HG02759 (cell line): ENCODE measurements around the gene PRSS38.

ENCODE experiments used
- ATAC-seq: cut with Tn5 transposase; IDR thresholded peaks from one replicate; pipeline ENCODE4 v1.9.1; 2021; ENCODE audit warnings: mild to moderate bottlenecking, moderate library complexity; ENCODE audit not compliant: unreplicated experiment

PRSS38 gene

GRCh38 chr1:227883641-227884301 is 68.3 kb downstream of the PRSS38 start:
- no peak for ATAC-seq

DNA sequence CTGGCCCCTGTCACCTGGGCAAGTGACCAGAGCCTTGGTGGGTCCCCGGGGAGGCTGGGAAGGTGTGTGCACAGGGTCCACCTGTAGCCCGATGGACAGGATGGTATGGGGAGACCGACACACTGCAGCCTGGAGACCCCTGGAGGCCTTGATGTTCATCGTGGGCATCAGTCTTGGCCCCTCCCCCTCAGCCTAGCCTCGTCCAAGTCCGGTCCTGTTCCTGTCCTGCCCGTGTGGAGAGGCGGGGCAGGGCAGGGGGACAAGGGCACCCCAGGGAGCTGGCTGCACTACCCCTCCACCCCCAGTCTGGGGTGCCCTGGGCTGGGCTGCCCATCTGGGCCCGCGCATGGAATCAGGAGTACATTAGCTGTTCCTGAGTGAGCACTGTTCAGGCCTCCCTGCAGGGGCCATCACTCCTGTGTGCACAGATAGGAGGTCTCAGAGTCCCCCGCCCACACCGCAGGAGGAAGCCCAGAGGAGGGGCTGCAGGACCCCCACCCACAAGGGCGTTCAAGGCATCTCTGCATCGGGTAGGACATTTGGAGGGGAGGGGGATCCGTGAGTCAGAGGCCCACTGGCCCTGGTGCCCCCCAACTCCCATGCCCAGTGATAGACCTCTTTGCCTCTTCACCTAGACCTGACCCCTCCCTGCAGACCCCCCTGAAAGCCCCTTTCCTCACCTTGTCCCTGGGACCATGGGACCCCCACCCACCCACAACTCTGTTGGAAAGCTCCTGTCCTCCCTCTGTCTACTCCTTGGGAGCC is 69.1 kb downstream of the PRSS38 start:
- no peak for ATAC-seq

DNA sequence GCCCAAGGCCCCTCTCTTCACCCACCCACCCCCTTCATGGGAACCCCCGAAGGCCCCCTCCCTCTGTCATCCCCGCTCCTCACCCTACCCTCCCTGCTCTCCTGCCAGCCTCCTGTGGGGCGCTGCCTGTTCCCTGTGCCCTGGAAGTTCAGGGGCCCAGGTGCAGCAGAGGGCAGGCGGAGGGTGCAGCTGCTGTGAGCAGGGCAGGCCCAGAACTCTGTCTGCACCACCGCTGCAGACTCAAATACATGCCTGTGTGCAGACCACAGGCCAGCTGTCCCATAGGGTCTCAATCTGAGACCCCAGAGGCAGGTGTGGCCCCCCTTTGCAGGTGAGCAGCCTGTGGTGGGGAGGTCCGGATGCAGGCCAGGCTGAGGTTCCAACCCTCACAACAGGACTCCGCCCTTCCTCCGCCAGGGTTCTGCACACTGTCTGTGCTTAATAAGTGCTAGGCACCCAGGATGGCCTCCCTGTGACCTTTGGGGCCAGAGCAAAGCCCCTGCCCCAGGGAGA is 69.7 kb downstream of the PRSS38 start:
- no peak for ATAC-seq

DNA sequence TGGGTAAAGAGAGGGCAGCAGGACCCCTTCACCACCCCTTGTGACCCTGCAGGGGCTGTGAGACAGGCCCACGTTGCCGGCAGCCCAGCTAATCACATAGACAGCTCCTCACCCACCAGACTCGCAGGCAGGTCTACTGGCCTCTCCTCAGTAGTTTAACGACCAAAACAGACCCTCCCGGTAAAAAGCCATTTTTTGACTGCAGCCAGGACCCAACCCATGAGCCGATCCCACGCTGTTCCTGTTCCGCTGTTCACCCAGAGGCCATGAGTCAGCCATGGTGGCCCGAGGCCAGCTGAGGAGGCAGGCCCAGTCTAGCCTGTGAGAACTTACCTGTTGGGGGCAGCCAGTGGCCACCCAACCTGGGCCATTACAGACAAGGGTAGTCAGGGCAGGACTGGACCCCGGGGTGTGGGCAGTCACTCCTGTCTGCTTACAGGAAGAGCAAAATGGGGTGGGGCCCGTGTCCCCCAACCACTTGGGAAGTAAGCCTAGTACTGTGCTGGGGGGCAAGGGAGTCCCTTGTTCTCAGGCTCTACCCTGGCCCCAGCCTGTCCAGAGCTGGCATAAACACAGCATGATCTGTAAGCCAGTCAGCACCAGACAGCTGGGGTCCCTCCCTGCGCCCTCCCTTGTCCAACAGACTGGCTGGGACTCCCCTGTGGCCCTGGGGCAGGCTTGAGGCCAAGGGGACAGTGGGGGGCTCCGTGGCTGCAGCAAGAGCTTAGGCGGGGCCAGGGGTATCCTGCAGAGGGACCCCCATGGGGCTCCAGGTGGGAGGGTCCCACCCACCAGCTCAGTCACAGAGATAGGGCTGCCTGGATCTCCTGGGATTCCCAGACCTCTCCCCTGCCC is 70.4 kb downstream of the PRSS38 start:
- ATAC-seq = no peak

DNA sequence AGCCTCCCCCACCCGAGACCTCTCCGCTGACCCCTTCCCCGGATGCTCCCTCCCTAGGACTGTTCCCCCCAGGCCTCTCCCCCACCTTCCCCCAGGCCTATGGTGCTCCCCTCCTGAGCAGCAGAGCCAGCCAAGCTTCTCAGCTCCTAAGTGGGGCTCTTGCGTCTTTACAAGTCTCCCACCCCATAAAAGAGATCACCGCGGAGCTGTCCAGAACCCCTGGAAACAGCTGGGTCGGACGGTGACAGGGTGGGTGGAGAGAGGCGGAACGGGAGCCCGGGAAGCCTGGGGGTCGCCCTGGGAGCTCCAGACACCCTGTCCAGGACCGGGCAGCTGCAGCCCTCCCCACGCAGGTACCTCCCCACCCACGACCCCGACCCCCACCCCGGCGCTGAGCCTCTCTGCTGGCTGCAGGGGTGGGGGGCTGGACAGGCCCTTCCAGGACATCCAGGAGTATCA is 71.1 kb downstream of the PRSS38 start:
- no peak for ATAC-seq

DNA sequence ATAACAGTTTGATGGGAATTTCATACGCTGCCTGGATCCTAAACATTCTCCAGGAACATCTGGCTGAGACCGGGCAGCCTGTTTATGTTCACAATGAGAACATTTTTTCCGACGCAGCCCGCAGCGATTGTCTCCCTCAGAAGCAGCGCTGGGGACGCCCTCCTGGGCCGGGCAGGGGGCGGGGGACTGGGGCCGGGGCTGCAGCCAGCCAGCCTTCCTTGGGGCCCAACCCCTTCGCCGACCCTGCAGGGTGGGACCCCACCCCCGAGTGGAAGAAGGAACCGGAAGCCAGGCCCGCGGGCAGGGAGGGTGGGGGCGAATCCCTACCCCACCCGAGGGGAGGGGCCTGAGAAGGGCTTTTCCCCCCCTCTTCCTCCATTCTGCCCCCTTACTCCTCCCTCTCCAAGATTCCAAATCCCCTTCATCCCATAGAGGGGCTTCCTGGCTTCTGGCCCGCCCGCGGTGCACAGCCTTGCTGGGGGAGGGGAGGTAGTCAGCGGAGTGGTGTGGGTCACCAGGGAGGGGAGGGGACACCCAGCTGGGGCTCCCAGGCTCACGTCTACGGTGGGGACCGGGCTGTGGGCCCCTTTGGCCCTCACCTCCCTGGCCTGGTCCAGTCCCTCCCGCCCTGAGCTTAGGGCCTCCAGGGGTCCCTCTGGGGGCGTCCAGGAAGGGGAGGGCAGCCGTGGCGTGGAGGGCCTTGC is 71.7 kb downstream of the PRSS38 start:
- no peak for ATAC-seq

GRCh38 chr1:227887697-227888403 is 72.4 kb downstream of the PRSS38 start:
- ATAC-seq = no peak

GRCh38 chr1:227888404-227889046 is 73.0 kb downstream of the PRSS38 start:
- no peak for ATAC-seq

- ATAC-seq = no peak
These were observed 73.8 kb downstream of the PRSS38 start for GRCh38 chr1:227889047-227889862.

- no peak for ATAC-seq
These were observed 74.5 kb downstream of the PRSS38 start for GRCh38 chr1:227889863-227890405.

- no peak for ATAC-seq
These were observed 75.2 kb downstream of the PRSS38 start for GRCh38 chr1:227890451-227891222.

GRCh38 chr1:227891223-227891954 is 75.9 kb downstream of the PRSS38 start:
- no peak for ATAC-seq

DNA sequence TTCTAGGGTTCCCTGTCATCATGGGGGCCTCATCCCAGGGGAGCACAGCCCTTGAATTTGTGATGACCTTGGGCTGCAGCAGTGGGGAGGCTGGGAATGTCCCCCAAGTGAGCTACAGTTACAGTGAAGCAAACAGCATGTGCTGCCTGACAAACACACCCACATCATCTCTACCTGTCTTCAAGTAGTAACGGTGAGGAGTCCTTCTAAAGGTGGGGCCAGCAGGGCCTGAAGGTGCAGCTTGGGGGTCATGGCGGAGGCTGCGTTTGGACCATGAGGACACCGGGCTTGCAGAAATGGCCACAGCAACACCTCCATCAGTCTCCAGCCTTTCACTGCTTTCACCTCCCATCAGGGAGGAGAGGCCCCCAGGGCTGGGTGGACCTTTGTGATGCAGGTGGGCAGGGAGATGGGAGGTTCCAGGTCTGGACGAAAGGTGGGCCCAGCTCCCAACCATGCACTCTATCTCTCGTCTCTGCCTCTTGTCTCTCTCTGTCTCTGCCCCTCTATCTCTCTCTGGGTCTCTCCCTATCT is 76.5 kb downstream of the PRSS38 start:
- ATAC-seq = no peak

- no peak for ATAC-seq
These were observed 77.2 kb downstream of the PRSS38 start for GRCh38 chr1:227892489-227893299.

DNA sequence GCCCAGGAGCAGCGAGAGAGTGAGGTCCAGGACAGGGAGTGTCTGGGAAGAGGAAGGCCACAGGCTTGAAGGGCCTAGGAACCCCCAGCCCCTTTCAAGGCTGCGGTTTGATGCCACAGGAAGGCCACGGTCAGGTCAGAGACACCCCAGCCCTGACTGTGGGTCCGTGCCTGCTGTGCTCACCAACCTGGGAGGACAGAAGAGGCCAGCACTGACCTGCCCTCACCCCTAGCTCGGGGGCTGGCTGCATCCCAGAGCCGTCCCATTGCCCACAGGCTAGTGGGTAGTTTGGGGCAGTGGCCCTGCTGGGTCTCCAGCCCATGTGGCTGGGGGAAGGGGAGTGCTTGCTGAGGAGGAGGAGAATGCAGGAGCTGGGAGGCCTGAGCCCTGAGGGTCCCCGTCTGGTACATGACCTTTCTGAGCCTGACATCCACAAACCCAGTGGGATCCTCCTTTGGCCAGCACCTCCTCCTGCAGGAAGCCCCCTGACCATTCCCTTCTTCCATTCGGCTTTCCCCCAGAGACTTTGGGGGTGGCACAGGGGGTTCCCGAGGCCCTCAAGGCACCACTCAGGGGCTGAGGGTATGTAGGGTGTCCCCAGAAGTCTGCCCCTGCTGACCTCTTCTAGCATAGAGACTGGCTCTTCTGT is 77.9 kb downstream of the PRSS38 start:
- ATAC-seq = no peak
